Ovary (tissue), 10 donors: ENCODE measurements around the gene NRXN3. TPM values are rescaled to one million over a fixed set of nuclear protein-coding genes. Genes with fewer than 3 reads are reported as not detected.

Source experiments
- DNase-seq, 5 donors: peaks; one replicate each; pipeline ENCODE4 v3.0.0-alpha.2; 2019 to 2020
- H3K27ac ChIP-seq, 2 donors: fragments of 200-600 bp; one replicate each; pipeline versions ENCODE4 v1.5.1 to v1.8.0; 2019 to 2022
- H3K27me3 ChIP-seq: fragments of 200-600 bp; one replicate; pipeline ENCODE4 v1.8.0; 2022
- H3K36me3 ChIP-seq: fragments of 200-600 bp; sonication (generic); one replicate; pipeline ENCODE4 v1.5.1; 2019
- H3K4me1 ChIP-seq: one replicate; pipeline ENCODE4 v1.8.1; 2013; ENCODE audit warnings: mild to moderate bottlenecking, moderate library complexity; ENCODE audit not compliant: insufficient read depth
- H3K4me3 ChIP-seq: fragments of 200-600 bp; sonication (generic); one replicate; pipeline ENCODE4 v1.5.1; 2017
- H3K9me3 ChIP-seq, 2 donors: fragments of 200-600 bp in 1 of 2; sonication (generic) in 1 of 2; one replicate each; pipeline versions ENCODE4 v1.5.1 to v1.8.1; 2013 to 2019; ENCODE audit warnings: mild to moderate bottlenecking in 1 of 2, moderate library complexity in 1 of 2
- EP300 ChIP-seq: sonication (generic); formaldehyde crosslinking; IDR thresholded peaks from one replicate; pipeline ENCODE4 v1.6.1; 2017; ENCODE audit warnings: antibody characterized with exemption
- POLR2A ChIP-seq: fragments of 450-650 bp; IDR thresholded peaks from one replicate; pipeline ENCODE4 v1.6.1; 2017; ENCODE audit warnings: antibody characterized with exemption, mild to moderate bottlenecking, moderate library complexity
- WGBS, 3 donors: extraction: QIAGEN DNeasy Blood & Tissue Kit in 1 of 3; methylation state at CpG; one replicate each; pipeline versions ENCODE4 v1.1.5 to v1.1.7; 2013 to 2017; 5-methylcytosine and 5-hydroxymethylcytosine counted together
- intact Hi-C, 4 donors: fragments of 100-400 bp; cut with DNase I; formaldehyde crosslinking; loops; one replicate each; pipeline versions ENCODE4 v1.11.0 to v1.15.1; 2022 to 2023
- long read RNA-seq, 3 donors: library from polyadenylated mRNA in 2 of 3; unstranded in 2 of 3; transcript quantifications; one replicate each; pipeline ENCODE4 v2.0.0 and lab custom pipeline, GENCODE V29; 2021 to 2026
- polyA plus RNA-seq, 2 donors: library from polyadenylated mRNA; stranded (reverse); fragments of 200-250 nt in 1 of 2; fragments of 350-450 nt in 1 of 2; fragmentation: Illumina TruSeq in 1 of 2; extraction: RNeasy Lipid Tissue Mini Kit (QIAGEN cat#74804) in 1 of 2; gene quantifications; one replicate each; pipeline ENCODE4 v1.2.3, GENCODE V29; 2013 to 2014
- total RNA-seq, 7 donors: library from RNA; depleted of rRNA in 2 of 7; stranded (reverse); fragments of >200 nt in 2 of 7; fragmentation: NEBNext Ultra II Directional in 3 of 7; extraction: Animal tissue kit (Norgen Biotek cat#: 25700) in 3 of 7; gene quantifications; one replicate each; pipeline versions ENCODE4 v1.1.0 to v1.2.4, GENCODE V29; 2016 to 2023
- TF ChIP-seq, protein P1 (sequence below), 3 donors: fragments of 450-650 bp in 2 of 3; fragments of 200-600 bp in 1 of 3; IDR thresholded peaks; one replicate each; pipeline versions ENCODE4 v1.5.1 to v1.8.0; 2016 to 2022; ENCODE audit warnings: antibody characterized with exemption in 3 of 3, mild to moderate bottlenecking in 1 of 3
- donor health status: DM: no; HTN: no; CAD: no; lungs with moderate emphysema.
- donor health status: DM: no; HTN: no; CAD: no.
- donor health status: Bipolar disorder and iron deficiency.
- donor health status: DM: yes; HTN: yes; CAD: no.
- donor health status: DM: no; HTN: no; CAD: no.
- donor health status: DM: yes; HTN: yes; CAD: no.

Gene NRXN3
- 1 to 10 TPM in 3 of 7 donors, under 1 TPM in 4; 0.28 to 6.2 (median 0.82) TPM for total RNA-seq
- polyA plus RNA-seq = 1 to 10 TPM in 1 of 2 donors, under 1 TPM in 1; 0.30 to 4.2 TPM
- long read RNA-seq, donor 1 = 0 reads
- long read RNA-seq, donor 2, partial matches to known transcripts = 0 of 1 reads
- long read RNA-seq, donor 2, other reads (novel, unspliced or antisense) = 0 of 1 reads
- long read RNA-seq, donor 3, partial matches to known transcripts = 0 of 2 reads
- long read RNA-seq, donor 3, other reads (novel, unspliced or antisense) = 2 of 2 reads

DNA sequence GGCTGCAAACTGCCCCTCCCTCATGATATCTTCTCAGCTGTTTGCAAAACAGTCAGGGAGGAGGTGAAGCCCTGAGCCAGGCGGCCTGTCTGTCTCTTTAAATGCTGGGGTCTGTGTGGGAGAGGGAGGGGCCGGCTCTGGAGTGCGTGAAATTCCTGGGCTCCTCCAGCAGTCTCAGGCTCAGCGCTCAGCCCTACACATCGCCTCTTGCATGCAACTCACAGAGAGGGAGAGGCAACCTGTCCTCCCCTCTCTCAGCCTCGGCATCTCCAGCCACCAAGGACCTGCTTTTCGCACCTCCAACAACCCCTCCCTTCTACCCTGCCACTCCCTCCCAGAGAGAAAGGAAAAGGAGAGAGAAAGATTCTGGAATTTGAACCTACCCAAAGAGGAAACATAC lies at the start of gene NRXN3:
Gene NRXN3, plus strand, starts transcription at position 171 of the 400 bp plus-strand sequence. CDS start 72,721 bp downstream, outside the sequence.
- TF ChIP-seq, protein P1, sequence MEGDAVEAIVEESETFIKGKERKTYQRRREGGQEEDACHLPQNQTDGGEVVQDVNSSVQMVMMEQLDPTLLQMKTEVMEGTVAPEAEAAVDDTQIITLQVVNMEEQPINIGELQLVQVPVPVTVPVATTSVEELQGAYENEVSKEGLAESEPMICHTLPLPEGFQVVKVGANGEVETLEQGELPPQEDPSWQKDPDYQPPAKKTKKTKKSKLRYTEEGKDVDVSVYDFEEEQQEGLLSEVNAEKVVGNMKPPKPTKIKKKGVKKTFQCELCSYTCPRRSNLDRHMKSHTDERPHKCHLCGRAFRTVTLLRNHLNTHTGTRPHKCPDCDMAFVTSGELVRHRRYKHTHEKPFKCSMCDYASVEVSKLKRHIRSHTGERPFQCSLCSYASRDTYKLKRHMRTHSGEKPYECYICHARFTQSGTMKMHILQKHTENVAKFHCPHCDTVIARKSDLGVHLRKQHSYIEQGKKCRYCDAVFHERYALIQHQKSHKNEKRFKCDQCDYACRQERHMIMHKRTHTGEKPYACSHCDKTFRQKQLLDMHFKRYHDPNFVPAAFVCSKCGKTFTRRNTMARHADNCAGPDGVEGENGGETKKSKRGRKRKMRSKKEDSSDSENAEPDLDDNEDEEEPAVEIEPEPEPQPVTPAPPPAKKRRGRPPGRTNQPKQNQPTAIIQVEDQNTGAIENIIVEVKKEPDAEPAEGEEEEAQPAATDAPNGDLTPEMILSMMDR (IDR thresholded peaks at IDR 0.05) = no peak
- TF ChIP-seq POLR2A (no peak), EP300 (no peak)
- Histone ChIP-seq H3K27me3 (no peaks in the 10 kb centered on the region), H3K4me1 (no peaks in the 10 kb centered on the region), H3K4me3 (no peak within 1 kb of the TSS), H3K36me3 (no peaks in the 10 kb centered on the region), H3K27ac (no peak within 1 kb of the TSS), H3K9me3 (peaks cover 0 to 6% of the 10 kb centered on the region in 2 donors)
- no peak for DNase-seq
- intact Hi-C loops = no loop called here
- WGBS, 3 donors = 0 to 2% (median 2%) methylated on average over 7 of the region's 7 CpGs

DNA sequence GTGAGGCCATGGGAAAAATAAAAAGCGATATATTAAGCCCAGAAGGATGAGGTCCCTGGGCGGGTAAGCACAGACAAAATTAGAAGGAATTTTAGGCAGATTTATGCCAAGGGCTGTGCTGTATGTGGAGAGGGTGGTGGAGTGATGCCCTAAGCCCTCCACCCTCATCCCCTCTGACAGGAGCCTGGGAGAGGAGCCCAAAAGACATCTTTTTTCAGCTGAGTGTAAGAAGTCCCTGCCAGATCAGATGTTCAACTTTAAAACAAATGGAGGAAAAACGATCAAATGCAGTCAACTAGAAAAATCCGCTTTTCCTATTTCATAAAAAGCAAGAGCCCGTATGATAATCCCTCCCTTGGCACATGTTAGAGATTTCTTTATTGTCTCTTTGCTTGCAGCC lies 47.7 kb upstream of the NRXN3 start:
- no peak for DNase-seq
- 34 to 53% (median 35%) methylated on average over 5 of the region's 5 CpGs for WGBS, 3 donors
- intact Hi-C loops = no loop called here

DNA sequence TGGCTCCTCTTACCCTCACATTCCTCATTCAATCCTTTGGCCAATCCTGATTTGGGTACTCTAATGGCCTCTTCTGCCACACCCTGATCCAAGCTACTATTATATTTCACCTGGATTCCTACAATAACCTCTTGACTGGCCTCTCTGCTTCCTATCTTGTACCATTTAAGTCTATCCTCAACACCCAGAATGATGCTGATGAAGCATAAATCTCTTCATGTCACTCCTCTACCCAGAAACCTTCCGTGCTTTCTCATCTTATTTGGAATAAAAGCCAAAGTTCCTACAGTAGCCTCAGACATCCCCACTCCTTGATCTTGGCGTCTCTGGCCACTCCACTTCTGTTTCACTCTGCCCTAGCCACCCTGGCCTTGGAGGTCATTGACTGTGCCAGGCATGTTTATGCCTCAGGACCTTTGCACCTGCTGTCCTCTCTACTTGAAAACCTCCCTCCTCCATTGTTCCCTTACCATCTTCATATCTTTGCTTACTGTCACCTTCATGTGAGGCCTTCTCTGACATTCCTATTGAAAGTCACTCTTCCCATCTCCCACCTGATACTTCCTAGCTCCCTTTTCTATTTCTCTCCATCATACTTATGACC lies 46.4 kb upstream of the NRXN3 start:
- H3K4me3 ChIP-seq = no peak overlapping the region
- 74 to 80% (median 77%) methylated on average over 2 of the region's 2 CpGs for WGBS, 3 donors
- H3K4me1 ChIP-seq = no peaks in the 10 kb centered on the region
- DNase-seq = no peak
- TF ChIP-seq POLR2A (no peak), EP300 (no peak)
- TF ChIP-seq, protein P1 (IDR thresholded peaks at IDR 0.05) = no peak
- no peaks in the 10 kb centered on the region for H3K36me3 ChIP-seq
- no peaks in the 10 kb centered on the region for H3K9me3 ChIP-seq
- H3K27ac ChIP-seq = no peak overlapping the region
- intact Hi-C loops = no loop called here
- no peaks in the 10 kb centered on the region for H3K27me3 ChIP-seq

More for the DNA sequence above, 47.7 kb upstream of the NRXN3 start:
- Histone ChIP-seq H3K27me3 (no peaks in the 10 kb centered on the region), H3K4me3 (no peak overlapping the region), H3K27ac (no peak overlapping the region), H3K36me3 (no peaks in the 10 kb centered on the region), H3K9me3 (no peaks in the 10 kb centered on the region), H3K4me1 (no peaks in the 10 kb centered on the region)
- TF ChIP-seq, protein P1 (IDR thresholded peaks at IDR 0.05) = no peak
- no peak for TF ChIP-seq POLR2A

DNA sequence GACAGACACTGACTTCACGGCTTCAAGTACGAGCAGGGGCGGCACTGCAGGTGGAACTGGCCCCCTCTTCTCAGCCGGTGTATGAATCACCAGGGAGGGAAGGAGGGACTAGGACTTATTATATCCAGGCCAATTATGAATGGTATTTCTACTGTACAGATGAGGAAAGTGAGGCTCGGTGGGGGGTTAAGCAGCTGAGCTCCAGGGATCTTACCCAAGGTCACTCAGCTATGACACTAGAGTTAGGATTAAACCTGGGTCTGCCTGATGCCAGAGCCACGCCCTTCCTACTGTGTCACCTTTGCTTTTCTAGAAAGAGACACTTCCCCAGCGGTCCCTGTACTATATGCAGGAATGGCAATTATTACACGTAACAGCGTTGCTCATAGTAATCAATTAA lies 42.2 kb upstream of the NRXN3 start:
- Histone ChIP-seq H3K27me3 (no peaks in the 10 kb centered on the region), H3K4me1 (no peaks in the 10 kb centered on the region), H3K4me3 (no peak overlapping the region), H3K27ac (no peak overlapping the region), H3K9me3 (no peaks in the 10 kb centered on the region), H3K36me3 (no peaks in the 10 kb centered on the region)
- no peak for DNase-seq
- intact Hi-C loops = no loop called here
- WGBS, 3 donors = 75 to 91% (median 87%) methylated on average over 9 of the region's 9 CpGs
- no peak for TF ChIP-seq EP300
- no peak for TF ChIP-seq POLR2A
- TF ChIP-seq, protein P1 (IDR thresholded peaks at IDR 0.05) = no peak
